Hepatocyte (in vitro differentiated cells): Measurements from ENCODE around the gene DTNBP1. TPM values are rescaled to one million over a fixed set of nuclear protein-coding genes. Genes with fewer than 3 reads are reported as not detected.

Experiments used
- DNase-seq: peaks from one replicate; pipeline ENCODE4 v3.0.0-alpha.2; 2016; ENCODE audit warnings: low spot score
- H2AFZ ChIP-seq: fragments of 200-600 bp; sonication (generic); 2 replicates; pipeline ENCODE4 v1.6.0; 2016; ENCODE audit warnings: antibody characterized with exemption, mild to moderate bottlenecking
- H3K27ac ChIP-seq: fragments of 200-600 bp; sonication (generic); 2 replicates; pipeline ENCODE4 v1.5.1; 2016; ENCODE audit warnings: mild to moderate bottlenecking
- H3K27me3 ChIP-seq: fragments of 200-600 bp; sonication (generic); 2 replicates; pipeline ENCODE4 v1.6.1; 2016
- H3K36me3 ChIP-seq: fragments of 200-600 bp; sonication (generic); replicated peaks from 2 replicates; pipeline ENCODE4 v1.5.1; 2016; ENCODE audit warnings: low read depth; ENCODE audit not compliant: insufficient read depth
- H3K4me1 ChIP-seq: fragments of 200-600 bp; sonication (generic); 2 replicates; pipeline ENCODE4 v1.5.1; 2016; ENCODE audit warnings: mild to moderate bottlenecking, moderate library complexity; ENCODE audit not compliant: insufficient read depth
- H3K4me2 ChIP-seq: fragments of 200-600 bp; sonication (generic); 2 replicates; pipeline ENCODE4 v1.6.0; 2016
- H3K4me3 ChIP-seq: fragments of 200-600 bp; sonication (generic); 2 replicates; pipeline ENCODE4 v1.5.1; 2016; ENCODE audit warnings: mild to moderate bottlenecking
- H3K79me2 ChIP-seq: fragments of 200-600 bp; sonication (generic); 2 replicates; pipeline ENCODE4 v1.6.0; 2017; ENCODE audit warnings: mild to moderate bottlenecking
- H3K9me2 ChIP-seq: fragments of 200-600 bp; sonication (generic); replicated peaks from 2 replicates; pipeline ENCODE4 v1.6.0; 2017; ENCODE audit warnings: mild to moderate bottlenecking; ENCODE audit not compliant: insufficient read depth
- H3K9me3 ChIP-seq: fragments of 200-600 bp; sonication (generic); 2 replicates; pipeline ENCODE4 v1.5.1; 2016; ENCODE audit warnings: low read depth, mild to moderate bottlenecking
- H4K20me1 ChIP-seq: fragments of 200-600 bp; sonication (generic); 2 replicates; pipeline ENCODE4 v1.6.0; 2016; ENCODE audit warnings: mild to moderate bottlenecking; ENCODE audit not compliant: insufficient read depth, poor library complexity, severe bottlenecking
- EZH2 ChIP-seq: fragments of 200-600 bp; sonication (generic); IDR thresholded peaks from 2 replicates; pipeline ENCODE4 v1.6.1; 2016; ENCODE audit warnings: antibody characterized with exemption, mild to moderate bottlenecking, borderline replicate concordance
- EZH2phosphoT487 ChIP-seq: fragments of 200-600 bp; sonication (generic); IDR thresholded peaks from one replicate; pipeline ENCODE4 v1.6.1; 2018; ENCODE audit warnings: antibody characterized with exemption, mild to moderate bottlenecking, low read depth, moderate library complexity; ENCODE audit not compliant: unreplicated experiment, severe bottlenecking
- WGBS: methylation state at CpG from one replicate; pipeline ENCODE4 v1.1.6; 2016; ENCODE audit warnings: low lambda C conversion rate; ENCODE audit errors: missing lambda C conversion rate; 5-methylcytosine and 5-hydroxymethylcytosine counted together
- polyA plus RNA-seq: library from polyadenylated mRNA; unstranded; fragments of >200 nt; fragmentation: Nextera tagmentation; extraction: Ambion mirVana; gene quantifications from 2 replicates; pipeline ENCODE4 v1.2.1, GENCODE V29; 2016
- total RNA-seq: library from RNA; depleted of rRNA; stranded (reverse); fragments of >200 nt; gene quantifications from 2 replicates; pipeline ENCODE4 v1.2.3, GENCODE V29; 2014
- TF ChIP-seq, protein P1 (sequence below): fragments of 200-600 bp; sonication (generic); IDR thresholded peaks from 2 replicates; pipeline ENCODE4 v1.5.1; 2016; ENCODE audit warnings: antibody characterized with exemption, mild to moderate bottlenecking; ENCODE audit not compliant: poor library complexity

DTNBP1 gene
- total and polyA plus RNA-seq, 2 experiments from 2014 or later, result 3.4 to 25.6 TPM

DNA sequence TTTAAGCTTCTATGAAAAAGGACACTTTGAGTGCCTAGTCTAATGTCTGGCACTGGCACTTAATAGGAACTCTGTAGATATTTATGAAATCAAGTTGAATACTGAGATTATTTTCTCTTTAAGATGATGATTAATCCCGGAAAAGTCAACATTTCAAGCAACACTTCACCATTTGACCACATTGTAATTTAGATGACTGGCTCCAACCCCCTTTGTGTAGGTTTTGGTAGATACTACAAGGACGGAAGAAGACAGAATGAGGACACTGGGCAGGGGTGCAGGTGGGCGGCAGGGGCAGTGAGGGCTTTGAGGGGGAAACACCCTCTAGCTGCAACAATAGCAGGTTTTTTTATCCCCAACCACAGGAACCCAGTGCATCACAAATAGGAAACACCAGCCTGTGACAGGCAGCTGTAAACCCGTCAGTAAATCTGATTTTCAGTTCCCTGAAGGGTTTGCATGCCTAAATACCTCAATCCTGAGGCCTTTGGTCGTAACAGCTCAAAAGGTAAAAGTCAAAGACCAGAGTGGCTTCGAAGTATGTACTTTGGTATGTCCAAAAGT, 4.6 kb downstream of the DTNBP1 start:
- no peak for DNase-seq
- H3K9me3 ChIP-seq, result no peaks in the 10 kb centered on the region
- H3K27ac ChIP-seq, result no peak overlapping the region
- H3K9me2 ChIP-seq, result no peaks in the 10 kb centered on the region
- H4K20me1 ChIP-seq, result no peaks in the 10 kb centered on the region
- H3K4me1 ChIP-seq, result peaks cover 7% of the 10 kb centered on the region
- H3K36me3 ChIP-seq, result no peaks in the 10 kb centered on the region
- H3K4me3 ChIP-seq, result no peak overlapping the region
- no peak overlapping the region for H2AFZ ChIP-seq
- TF ChIP-seq EZH2phosphoT487 (no peak), EZH2 (no peak)
- TF ChIP-seq, protein P1, sequence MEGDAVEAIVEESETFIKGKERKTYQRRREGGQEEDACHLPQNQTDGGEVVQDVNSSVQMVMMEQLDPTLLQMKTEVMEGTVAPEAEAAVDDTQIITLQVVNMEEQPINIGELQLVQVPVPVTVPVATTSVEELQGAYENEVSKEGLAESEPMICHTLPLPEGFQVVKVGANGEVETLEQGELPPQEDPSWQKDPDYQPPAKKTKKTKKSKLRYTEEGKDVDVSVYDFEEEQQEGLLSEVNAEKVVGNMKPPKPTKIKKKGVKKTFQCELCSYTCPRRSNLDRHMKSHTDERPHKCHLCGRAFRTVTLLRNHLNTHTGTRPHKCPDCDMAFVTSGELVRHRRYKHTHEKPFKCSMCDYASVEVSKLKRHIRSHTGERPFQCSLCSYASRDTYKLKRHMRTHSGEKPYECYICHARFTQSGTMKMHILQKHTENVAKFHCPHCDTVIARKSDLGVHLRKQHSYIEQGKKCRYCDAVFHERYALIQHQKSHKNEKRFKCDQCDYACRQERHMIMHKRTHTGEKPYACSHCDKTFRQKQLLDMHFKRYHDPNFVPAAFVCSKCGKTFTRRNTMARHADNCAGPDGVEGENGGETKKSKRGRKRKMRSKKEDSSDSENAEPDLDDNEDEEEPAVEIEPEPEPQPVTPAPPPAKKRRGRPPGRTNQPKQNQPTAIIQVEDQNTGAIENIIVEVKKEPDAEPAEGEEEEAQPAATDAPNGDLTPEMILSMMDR, result no peak
- no peak overlapping the region for H3K4me2 ChIP-seq
- peaks cover 60% of the 10 kb centered on the region for H3K79me2 ChIP-seq
- 79% methylated on average over 6 of the region's 6 CpGs for WGBS
- H3K27me3 ChIP-seq, result no peaks in the 10 kb centered on the region

DNA sequence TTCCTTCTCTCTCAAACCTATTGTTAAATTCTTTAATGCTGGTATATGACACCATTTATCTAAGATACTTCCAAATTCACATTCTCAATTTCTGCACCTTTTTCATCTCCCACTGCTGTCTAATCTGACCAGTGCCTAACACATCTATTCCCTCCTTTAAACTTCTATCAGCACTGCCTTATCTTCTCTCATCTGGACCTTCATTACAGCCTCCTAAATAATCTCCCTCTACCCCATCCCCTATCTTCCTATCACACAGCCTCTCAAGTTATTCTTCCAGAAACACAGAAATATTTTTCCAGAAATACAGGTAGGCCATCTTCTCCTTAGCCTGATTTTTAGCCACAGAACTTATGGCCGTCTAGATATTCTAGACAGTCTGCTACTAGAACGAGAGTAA, 5.5 kb downstream of the DTNBP1 start:
- TF ChIP-seq EZH2 (no peak), EZH2phosphoT487 (no peak)
- TF ChIP-seq, protein P1, result no peak
- H2AFZ ChIP-seq, result no peak overlapping the region

GRCh38 chr6:15656145-15656544, 6.7 kb downstream of the DTNBP1 start:
- H3K9me3 ChIP-seq, result no peaks in the 10 kb centered on the region
- no peaks in the 10 kb centered on the region for H4K20me1 ChIP-seq
- no peak overlapping the region for H2AFZ ChIP-seq
- WGBS, result 90% methylated on average over 3 of the region's 3 CpGs
- no peaks in the 10 kb centered on the region for H3K4me1 ChIP-seq
- H3K4me3 ChIP-seq, result no peak overlapping the region
- peaks cover 52% of the 10 kb centered on the region for H3K79me2 ChIP-seq
- no peak overlapping the region for H3K27ac ChIP-seq
- no peaks in the 10 kb centered on the region for H3K27me3 ChIP-seq
- H3K9me2 ChIP-seq, result no peaks in the 10 kb centered on the region
- no peak for DNase-seq
- no peak for TF ChIP-seq EZH2
- TF ChIP-seq, protein P1, result no peak
- TF ChIP-seq EZH2phosphoT487, result no peak
- H3K36me3 ChIP-seq, result no peaks in the 10 kb centered on the region
- no peak overlapping the region for H3K4me2 ChIP-seq

More for the DNA sequence above, 5.5 kb downstream of the DTNBP1 start:
- Histone ChIP-seq H3K27ac (no peak overlapping the region), H3K4me1 (peaks cover 7% of the 10 kb centered on the region), H3K4me2 (no peak overlapping the region), H3K27me3 (no peaks in the 10 kb centered on the region), H3K9me2 (no peaks in the 10 kb centered on the region), H3K79me2 (peaks cover 60% of the 10 kb centered on the region), H3K36me3 (no peaks in the 10 kb centered on the region), H3K9me3 (no peaks in the 10 kb centered on the region), H4K20me1 (no peaks in the 10 kb centered on the region), H3K4me3 (no peak overlapping the region)
- no peak for DNase-seq
- 94% methylated on average over 2 of the region's 2 CpGs for WGBS

DNA sequence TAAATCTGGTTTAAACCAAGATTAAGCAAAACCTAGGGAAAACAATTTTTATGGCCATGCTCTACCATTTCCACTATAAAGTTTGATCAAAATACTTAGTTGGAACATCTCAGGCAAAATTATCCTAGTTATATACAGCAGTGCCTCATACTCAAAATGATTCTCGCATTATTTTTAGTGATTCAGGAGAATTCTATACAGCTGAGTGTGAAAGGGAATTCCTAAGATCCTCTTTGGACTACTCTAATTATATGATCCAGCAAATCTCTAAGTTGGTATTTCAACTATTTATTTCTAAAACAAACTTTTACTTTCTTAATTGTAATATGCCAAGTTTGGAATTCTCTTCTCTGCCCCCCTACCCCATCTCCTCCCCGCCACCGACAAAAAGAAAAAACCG, 8.6 kb downstream of the DTNBP1 start:
- no peaks in the 10 kb centered on the region for H3K36me3 ChIP-seq
- 95% methylated on average over 4 of the region's 4 CpGs for WGBS
- no peak overlapping the region for H3K4me2 ChIP-seq
- H4K20me1 ChIP-seq, result no peaks in the 10 kb centered on the region
- H3K4me1 ChIP-seq, result no peaks in the 10 kb centered on the region
- no peak overlapping the region for H3K27ac ChIP-seq
- H3K9me3 ChIP-seq, result no peaks in the 10 kb centered on the region
- H3K9me2 ChIP-seq, result no peaks in the 10 kb centered on the region
- H3K79me2 ChIP-seq, result peaks cover 35% of the 10 kb centered on the region
- TF ChIP-seq EZH2, result no peak
- no peak for TF ChIP-seq EZH2phosphoT487
- TF ChIP-seq, protein P1, result no peak
- no peaks in the 10 kb centered on the region for H3K27me3 ChIP-seq
- DNase-seq, result no peak
- H2AFZ ChIP-seq, result no peak overlapping the region
- H3K4me3 ChIP-seq, result no peak overlapping the region
